A549 (cell line): ENCODE measurements around the gene NANOGP8.

ENCODE experiments used
- CTCF ChIP-seq: fragments of >200 bp; sonication (Bioruptor Twin); formaldehyde crosslinking; IDR thresholded peaks from 3 replicates; pipeline ENCODE4 v1.5.1; 2016
- MAFK ChIP-seq: fragments of 450-650 bp; IDR thresholded peaks from 2 replicates; pipeline ENCODE4 v1.6.1; 2014; ENCODE audit not compliant: partially characterized antibody
- NFE2L2 ChIP-seq: fragments of 150-350 bp; conservative IDR thresholded peaks from 2 replicates; pipeline ENCODE4 v1.6.1; 2014; ENCODE audit warnings: low read length
- POLR2A ChIP-seq: IDR thresholded peaks from 2 replicates; pipeline ENCODE4 v1.6.1; 2012; ENCODE audit warnings: mild to moderate bottlenecking, low read length
- RCOR1 ChIP-seq: fragments of 150-350 bp; IDR thresholded peaks from 2 replicates; pipeline ENCODE4 v1.6.1; 2014; ENCODE audit warnings: antibody characterized with exemption, low read length, low read depth
- RFX5 ChIP-seq: fragments of 450-650 bp; IDR thresholded peaks from 2 replicates; pipeline ENCODE4 v1.7.1; 2014; ENCODE audit warnings: antibody characterized with exemption, mild to moderate bottlenecking, moderate library complexity

GRCh38 chr15:35089551-35089950, 4.5 kb upstream of the NANOGP8 start:
- TF ChIP-seq MAFK: no peak
- TF ChIP-seq NFE2L2: no peak
- TF ChIP-seq CTCF: no peak
- TF ChIP-seq POLR2A: no peak
- no peak for TF ChIP-seq RCOR1
- TF ChIP-seq RFX5: no peak
